ENCODE measurements around the gene FAM83B.
"Not testable (repeated sequence)": the region's sequence is repeated elsewhere in the genome, so short reads cannot be mapped to it uniquely, and the experiment has no call there.

FAM83B gene, protein sequence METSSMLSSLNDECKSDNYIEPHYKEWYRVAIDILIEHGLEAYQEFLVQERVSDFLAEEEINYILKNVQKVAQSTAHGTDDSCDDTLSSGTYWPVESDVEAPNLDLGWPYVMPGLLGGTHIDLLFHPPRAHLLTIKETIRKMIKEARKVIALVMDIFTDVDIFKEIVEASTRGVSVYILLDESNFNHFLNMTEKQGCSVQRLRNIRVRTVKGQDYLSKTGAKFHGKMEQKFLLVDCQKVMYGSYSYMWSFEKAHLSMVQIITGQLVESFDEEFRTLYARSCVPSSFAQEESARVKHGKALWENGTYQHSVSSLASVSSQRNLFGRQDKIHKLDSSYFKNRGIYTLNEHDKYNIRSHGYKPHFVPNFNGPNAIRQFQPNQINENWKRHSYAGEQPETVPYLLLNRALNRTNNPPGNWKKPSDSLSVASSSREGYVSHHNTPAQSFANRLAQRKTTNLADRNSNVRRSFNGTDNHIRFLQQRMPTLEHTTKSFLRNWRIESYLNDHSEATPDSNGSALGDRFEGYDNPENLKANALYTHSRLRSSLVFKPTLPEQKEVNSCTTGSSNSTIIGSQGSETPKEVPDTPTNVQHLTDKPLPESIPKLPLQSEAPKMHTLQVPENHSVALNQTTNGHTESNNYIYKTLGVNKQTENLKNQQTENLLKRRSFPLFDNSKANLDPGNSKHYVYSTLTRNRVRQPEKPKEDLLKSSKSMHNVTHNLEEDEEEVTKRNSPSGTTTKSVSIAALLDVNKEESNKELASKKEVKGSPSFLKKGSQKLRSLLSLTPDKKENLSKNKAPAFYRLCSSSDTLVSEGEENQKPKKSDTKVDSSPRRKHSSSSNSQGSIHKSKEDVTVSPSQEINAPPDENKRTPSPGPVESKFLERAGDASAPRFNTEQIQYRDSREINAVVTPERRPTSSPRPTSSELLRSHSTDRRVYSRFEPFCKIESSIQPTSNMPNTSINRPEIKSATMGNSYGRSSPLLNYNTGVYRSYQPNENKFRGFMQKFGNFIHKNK

DNA sequence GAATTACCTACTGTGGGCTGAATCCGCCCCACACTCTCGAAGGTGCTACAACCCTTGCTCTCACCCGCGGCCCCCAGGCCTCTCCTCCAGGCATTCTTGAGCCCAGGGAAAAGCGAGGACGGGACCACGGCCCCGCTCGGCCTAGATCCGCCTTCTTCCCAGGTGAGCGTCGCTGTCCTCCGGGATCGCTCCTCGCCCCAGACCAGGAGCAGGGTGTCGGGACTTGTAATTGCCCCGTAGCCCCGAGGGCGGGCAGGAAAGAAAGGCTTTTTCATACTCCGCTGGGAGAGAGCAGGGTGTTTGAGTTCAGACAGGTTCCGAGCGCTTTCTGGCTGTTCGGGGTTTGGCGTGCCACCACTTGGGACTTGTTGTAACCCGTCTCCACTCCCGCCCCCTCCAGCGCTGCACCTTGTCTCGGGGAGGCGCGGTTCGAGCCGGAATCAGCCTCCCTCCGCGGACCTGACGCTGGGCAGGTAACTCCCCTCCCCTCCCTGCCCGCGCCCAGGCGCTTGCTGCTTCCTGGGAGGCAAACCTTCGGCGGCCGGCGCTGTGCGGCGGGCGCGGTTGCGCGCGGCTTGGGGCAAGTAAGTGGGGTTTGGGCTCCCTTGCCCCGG lies at the start of gene FAM83B:
FAM83B (plus strand) TSS at position 529 of the 614 bp plus-strand sequence. CDS start 23,476 bp downstream, outside the sequence.
- no peak for DNase-seq

DNA sequence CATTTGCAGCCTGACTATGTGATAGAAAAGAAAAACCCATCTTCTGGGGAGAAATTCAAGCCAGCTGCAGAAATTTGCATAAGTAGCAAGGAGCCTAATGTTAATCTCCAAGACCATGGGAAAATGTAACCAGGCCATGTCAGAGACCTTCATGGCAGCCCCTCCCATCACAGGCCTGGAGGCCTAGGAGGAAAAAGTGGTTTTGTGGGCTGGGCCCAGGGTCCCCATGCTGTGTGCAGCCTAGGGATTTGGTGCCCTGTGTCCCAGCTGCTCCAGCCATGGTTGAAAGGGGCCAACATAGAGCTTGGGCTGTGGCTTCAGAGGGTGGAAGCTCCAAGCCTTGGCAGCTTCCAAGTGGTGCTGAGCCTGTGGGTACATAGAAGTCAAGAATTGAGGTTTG lies 49.7 kb upstream of the FAM83B start:
- DNase-seq = not testable (repeated sequence)

DNA sequence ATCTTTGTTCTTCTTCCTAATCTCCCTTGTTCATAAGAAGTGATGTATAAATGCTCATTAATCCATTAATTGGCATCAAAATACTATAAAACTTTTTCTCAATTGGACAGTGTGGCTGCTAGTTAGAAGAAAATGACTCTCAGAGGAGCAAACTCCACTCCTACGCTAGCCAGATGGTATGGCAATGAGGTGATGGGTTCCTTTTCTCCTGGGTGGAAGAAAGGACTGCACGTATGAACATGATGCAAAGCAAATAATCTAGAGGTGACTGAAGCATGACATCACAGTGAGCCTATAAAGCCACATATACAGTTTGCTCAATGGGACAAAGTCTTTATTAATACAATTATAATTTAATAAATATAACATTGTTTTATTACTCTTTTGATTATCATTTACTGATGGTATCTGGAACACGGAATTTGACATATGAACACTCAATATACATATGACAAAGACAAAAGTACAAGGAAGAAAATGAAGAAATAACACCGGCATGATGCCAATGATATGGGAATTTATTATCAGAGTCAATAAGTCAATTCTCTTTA lies 46.4 kb upstream of the FAM83B start:
- DNase-seq = no peak

DNA sequence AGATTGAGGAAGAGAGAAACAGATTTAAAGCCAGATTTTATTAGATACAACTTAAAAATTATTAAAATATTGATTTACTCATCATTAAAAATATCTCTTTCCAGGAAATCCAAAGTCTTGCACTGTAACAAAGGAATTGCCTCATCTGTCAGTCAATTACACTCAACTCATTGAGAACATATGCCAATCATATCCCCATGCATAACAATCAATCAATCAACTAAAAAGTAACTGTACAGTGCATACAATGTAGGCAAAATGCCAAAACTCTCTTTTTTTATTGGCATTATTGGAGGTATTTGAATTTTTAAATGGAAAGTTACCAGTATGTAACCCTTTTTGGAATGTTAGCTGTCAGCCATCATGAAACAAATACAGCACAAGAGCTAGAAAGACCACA lies 45.3 kb upstream of the FAM83B start:
- no peak for DNase-seq

DNA sequence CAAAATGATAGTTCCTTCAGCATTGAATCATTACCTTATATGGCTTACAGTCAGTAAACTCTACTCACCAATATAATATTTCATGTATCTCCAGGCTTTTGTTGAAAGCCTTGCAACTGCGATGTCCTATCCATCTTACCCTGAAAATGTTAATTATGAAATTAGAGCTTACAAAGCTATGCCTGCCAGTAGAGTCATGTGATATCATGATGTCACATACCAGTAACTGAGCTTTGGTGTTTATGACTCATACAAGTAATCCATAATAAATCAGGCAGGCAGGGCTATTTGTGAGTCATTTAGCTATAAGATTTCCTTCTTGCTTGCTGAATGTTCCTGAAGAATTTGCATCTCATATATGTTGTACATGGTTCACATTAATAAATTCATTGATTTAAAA lies 44.9 kb upstream of the FAM83B start:
- DNase-seq = no peak

DNA sequence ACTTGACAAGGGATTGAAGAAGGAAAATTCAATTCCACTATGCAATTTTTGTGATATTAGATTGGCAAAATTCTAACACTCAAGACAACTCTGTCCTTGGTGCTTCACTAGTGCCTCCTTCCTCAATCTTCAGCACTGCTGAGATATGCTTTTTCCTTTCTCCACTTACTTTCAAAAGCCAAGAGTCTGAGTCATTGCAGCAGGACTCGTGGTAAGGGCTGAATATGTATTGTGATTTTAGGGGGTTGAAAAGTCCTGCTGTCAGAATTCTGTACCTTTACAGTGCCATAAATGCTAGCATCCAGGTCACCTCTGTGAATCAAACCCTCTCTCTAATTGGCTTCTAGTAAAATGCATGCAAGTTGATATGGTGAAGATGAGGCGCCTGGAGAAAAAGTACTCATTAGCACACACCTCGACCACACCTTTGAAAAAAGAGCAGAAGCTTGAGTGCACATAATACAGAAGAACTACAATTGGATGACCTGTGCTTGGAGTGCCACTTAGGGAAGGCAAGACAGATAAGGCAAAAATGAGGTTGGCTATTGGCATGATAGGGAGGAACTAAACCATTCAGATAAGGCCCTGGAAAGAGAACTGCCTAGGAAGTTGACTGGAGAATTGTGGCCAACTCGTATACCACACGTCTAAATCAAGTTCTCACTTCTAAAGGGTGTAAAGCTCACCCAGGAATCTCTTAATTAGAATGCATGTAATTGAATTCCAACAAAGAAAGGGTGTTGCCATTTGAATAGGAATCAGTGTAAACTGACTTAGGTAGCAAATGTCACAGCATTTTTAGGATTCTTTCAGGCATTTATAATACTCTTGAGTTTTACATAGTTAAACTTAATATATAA lies 43.6 kb upstream of the FAM83B start:
- no peak for DNase-seq

DNA sequence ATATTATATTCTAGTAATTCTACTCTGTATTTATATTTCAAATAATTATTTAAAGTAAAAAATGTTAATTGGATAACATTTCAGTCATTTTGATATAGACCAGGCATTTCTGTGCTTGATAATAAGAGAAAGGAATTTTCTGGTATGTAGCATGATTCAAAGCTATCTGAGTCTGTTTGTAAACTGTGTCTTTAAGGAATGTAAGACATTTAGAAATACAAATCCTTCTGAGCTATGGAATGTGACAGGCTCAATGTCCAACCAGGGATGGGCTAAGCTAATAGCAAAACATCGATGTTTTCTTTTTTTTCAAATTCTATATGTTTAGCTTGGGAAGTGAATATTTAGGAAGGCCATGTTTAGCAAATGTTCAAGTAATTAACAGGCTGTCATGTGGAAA lies 41.5 kb upstream of the FAM83B start:
- DNase-seq = no peak

DNA sequence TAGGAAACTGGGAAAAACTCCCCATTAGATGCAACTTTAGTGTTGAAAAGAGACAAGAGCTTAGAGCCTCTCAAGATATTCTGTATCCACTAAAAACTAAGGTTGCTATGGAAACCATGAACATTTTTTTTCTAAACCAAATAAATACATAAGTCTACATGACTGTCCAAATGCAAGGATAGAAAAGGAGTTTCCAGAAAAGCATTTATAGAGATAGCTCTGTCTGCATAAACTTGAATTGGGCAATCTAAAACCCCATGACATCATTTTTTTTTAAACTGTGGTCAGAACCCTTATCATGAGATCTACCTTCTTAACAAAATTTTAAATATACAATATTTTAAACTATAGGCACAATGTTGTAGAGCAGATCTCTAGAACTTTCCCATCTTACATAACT lies 36.4 kb upstream of the FAM83B start:
- DNase-seq = no peak

DNA sequence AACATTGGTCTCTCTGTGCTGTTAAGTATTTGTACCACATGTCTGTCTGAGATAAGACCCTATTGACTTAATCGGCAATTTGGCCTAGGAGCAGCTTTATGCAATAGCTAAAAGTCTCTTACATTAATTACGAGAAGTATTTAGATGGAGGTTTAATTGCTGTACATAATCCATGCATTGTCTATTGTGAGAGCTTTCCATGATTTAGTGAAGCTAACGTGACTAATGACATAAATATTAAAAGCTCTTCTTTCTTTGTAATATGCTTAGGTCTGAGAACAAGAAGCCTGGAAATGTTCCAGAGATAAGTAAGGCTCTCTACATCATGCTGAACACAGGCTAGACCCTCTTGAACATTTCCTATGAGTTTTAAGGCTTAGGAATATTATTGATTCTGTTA lies 32.7 kb upstream of the FAM83B start:
- no peak for DNase-seq

DNA sequence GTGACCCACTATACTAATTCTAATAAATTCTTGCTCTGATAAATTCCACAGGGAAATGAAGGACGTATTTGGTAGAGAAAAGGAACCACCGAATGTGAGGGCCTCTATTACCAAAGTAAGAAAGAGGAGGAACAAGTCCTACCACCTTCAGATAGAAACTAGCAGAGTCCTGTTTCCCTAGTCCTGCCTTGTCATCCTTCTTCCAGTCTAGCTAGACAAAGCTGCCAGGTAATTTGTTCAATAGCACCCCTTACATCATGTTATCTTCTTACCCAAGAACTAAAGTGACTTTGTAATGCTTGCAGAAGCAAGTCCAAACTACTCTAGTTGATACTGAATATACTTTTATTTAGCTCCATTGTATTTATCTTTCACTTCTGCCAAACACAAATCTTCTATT lies 29.3 kb upstream of the FAM83B start:
- DNase-seq = no peak

DNA sequence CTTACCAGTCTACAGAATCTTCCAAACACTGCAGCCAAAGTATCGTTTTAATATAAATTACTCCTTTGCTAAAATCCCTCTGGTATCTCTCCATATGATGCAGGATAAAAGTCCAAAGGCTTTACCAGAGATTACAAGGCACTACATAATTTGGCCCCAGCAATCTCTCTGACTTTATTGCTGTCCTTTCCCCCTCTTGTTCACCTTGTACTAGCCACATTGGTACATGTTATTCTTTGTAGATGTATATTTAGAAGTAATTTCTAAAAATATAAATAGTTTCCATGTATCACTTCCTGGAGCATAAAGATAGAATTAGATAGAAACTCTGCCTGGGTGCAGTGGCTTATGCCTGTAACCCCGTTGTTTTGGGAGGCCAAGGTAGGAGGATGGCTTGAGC lies 28.7 kb upstream of the FAM83B start:
- DNase-seq = no peak

DNA sequence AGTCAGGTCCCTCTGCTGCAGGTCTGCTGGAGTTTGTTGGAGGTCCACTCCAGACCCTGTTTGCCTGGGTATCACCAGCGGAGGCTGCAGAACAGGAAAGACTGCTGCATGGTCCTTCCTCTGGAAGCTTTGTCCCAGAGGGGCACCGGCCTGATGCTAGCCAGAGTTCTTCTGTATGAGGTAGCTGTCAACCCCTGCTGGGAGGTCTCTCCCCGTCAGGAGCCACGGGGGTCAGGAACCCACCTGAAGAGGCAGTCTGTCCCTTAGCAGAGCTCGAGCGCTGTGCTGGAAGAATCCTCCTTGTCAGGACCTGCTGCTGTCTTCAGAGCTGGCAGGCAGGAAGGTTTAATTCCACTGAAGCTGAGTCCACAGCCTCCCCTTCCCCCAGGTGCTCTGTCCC lies 22.3 kb upstream of the FAM83B start:
- DNase-seq = not testable (repeated sequence)

DNA sequence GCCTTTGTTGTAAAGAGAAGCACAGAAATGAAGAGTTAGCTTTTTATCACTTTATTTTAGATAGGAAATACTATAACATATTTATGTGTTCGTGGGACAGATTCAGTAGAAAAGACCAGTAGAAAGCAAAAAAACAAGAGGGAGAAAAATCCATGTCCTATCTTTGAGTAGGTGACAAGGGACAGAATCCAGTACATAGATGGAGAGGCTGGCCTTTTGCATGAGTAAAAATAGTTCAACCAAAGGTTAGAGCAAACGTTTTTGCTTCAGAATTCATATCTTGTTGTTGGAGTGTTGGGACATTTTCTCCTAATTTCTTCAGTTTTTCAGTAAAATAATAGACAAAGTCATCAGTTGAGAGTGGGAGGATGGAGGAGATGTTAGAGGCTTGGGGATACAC lies 19.6 kb upstream of the FAM83B start:
- DNase-seq = no peak

DNA sequence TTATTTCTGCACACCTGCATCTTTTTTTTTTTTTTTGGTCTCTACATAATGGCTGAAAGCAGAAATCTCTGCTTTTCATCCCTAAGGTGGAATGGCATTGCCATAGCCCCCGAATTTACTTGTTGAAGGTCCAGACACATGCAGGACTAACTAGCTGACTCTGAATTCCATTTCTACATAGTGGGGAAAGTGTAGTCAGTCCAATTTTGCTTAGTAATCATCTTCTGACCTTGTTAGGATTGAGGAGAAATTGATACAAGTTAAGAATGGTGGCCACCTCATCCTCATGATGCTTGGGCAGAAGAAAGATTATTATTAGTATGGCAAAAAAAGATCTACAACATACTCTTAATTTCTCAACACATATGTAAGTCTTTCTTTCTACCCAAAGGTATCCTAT lies 16.4 kb upstream of the FAM83B start:
- no peak for DNase-seq

DNA sequence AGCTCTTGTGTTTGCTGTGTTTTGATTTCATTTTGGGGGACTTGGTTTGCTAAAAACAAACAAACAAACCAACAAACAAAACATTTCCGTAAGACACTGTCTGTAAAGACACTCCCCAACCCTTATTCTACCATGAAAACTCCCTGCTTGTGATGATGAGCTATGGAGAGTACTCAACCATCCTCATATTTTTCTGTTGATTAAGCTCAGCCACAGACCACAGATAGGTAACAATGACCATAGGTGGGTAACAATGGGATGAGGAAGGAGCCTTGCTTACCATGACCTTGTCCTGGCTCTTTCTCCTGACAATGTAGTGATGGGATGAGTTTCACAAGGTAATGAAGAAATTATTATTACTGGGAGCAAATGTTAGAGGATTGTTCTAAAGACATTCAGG lies 11.4 kb upstream of the FAM83B start:
- no peak for DNase-seq

DNA sequence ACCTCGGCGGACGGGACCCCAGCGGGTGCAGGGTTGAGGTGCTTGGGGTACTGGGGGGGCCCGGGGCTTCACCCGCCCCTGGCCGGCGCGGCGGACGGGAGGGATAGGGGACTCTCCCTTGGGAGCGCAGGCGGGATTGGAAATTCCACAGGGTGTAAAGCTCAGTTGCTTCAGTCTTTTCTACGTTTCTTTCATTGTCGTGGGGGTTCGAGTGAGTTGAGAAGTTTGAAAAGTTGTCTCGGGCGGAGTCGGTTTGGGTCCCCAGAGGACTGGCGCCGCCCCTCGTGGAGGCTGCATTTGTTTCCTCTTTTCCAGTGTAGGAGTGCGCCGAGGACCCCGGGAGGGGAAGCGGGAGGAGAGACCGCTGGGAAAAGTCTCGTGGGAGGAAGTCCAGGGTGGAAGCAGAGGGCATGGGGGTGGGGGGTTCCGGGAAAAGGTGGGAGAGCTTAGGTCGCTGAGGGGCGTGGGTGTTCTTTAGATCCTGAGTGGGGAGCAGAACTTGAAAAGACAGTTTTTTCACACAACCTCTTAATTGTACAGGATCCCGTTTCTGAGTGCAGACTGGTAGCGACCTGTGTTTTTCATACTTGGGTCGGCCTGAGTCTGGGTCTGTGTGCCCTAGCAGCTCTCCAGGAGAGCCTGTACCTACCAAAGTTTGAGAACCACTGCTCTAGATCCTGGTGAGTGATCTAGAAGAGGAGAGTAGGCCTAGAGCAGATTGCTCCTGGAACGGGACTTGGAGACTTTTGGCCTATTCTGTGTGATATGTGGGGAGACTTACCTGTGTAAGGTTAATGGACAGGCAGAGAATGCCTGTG lies 495 bp downstream of the FAM83B start:
- no peak for DNase-seq

DNA sequence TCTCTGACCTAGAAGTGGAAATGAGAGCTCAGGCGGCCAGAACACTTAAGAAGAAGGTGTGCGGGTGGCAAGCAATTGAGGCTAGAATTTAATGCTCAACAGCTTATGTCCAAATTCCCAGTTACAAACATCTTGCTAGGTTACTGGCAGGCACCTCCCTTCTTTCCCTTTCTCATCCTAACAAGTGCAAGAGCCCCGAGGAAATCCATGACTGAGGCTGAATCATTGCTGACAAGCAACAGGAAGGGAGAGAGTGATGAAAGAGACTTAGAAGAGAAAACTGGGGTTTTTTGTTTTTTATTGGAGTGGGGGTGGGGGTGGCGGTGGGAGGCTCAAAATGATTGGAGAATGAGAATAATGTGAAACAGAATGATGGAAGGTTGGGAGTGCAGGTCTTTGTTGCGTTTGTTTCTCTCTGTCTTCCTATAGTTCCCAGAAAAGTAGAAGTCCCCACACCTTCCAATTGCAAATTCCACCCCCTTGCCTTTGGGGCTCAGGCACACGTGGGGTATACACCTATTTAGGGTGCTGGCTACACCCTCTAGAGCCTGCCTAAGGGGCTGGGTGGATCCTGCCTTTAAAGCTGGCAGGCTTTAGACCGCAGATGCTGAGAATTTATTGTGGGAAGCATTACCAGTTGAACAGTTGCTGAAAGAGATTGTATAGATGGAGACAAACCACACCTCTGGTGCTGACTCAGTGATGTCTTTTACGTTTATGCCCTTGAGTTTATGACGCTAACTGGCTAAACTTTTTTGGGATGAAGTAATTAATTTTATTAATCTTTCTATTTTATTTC lies 1.4 kb downstream of the FAM83B start:
- DNase-seq = no peak

DNA sequence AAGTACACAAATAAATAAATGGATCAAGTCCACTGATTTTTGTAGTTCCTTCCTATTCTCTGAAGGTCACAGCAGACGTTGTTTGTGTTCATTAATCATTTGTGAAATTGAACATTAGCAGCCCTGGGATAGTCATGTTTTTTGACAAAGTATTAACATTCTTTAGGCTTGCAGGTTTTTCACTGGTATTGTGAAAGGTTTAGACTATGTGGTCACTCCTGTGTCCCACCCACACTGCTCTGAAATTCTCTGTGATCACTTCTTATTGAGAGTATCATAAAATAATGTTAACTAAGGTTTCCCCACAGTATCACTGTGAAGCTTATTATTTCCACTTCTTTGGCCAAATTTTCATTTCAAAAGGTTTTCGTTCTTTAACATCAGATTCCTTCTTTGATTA lies 3.5 kb downstream of the FAM83B start:
- DNase-seq = no peak

DNA sequence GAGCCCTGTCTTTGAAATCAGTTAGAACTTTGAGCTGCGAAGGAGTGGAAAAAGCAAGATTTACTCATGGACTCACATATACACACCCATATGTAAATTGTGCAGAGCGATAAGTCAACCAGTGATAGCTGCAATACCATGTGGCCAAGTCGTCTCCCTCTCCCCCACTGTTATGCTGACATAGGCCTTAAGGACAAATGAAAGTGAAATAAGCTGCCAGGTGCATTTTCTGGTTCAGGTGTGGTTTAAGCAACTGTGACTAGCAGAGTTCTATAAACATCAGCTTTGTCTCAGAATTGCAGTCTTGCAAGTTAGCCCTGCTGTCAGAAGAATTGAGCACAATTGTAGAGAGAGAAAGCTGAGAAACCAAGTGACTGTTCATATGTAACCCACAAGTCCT lies 9.6 kb downstream of the FAM83B start:
- no peak for DNase-seq

DNA sequence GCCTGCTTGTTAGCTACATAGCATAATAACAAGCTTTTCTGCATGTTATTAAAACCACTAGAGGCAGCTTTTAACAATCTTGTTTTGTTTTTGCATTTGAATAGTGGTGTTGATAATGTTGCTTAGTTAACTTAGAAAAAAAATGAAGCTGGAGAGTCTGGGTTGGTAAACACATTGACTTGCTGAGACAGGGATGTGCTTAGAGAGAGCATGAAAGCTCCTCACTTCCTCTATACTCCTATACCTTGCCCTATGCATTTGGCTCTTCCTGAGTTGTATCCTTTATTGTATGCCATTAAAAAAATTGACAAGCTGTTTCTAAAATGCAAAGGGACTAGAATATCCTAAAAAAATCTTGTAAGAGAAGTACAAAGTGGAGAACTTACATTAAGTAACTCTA lies 13.6 kb downstream of the FAM83B start:
- DNase-seq = no peak
